GM12872 (cell line): ENCODE results near the gene TMEM145.

Source experiments
- TF ChIP-seq, protein P1 (sequence below): IDR thresholded peaks from 3 replicates; pipeline ENCODE4 v1.5.1; 2011; ENCODE audit warnings: low read depth, mild to moderate bottlenecking, low read length, moderate library complexity; ENCODE audit not compliant: insufficient read depth

The TMEM145 gene

DNA sequence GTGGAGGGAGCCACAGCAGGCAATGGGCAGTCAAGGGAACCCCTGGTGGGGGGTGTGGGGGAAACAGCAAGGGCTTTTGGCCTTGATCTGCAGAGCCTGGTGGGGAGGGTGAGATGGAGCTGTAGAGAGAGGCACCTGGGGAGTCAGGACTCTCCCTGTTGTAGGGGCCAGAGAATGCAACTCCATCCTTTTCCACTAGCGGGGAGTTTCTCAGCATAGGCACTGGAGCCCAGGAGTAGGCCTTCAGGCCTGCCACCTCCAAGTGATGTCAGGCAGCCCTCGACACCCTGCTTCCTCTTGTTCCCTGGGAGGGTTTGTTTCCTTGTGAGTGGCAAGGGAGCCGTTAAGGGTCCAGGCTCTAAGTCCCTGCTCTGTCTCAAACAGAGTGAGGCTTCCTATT lies 37.3 kb downstream of the TMEM145 start:
- TF ChIP-seq, protein P1, sequence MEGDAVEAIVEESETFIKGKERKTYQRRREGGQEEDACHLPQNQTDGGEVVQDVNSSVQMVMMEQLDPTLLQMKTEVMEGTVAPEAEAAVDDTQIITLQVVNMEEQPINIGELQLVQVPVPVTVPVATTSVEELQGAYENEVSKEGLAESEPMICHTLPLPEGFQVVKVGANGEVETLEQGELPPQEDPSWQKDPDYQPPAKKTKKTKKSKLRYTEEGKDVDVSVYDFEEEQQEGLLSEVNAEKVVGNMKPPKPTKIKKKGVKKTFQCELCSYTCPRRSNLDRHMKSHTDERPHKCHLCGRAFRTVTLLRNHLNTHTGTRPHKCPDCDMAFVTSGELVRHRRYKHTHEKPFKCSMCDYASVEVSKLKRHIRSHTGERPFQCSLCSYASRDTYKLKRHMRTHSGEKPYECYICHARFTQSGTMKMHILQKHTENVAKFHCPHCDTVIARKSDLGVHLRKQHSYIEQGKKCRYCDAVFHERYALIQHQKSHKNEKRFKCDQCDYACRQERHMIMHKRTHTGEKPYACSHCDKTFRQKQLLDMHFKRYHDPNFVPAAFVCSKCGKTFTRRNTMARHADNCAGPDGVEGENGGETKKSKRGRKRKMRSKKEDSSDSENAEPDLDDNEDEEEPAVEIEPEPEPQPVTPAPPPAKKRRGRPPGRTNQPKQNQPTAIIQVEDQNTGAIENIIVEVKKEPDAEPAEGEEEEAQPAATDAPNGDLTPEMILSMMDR: no peak

DNA sequence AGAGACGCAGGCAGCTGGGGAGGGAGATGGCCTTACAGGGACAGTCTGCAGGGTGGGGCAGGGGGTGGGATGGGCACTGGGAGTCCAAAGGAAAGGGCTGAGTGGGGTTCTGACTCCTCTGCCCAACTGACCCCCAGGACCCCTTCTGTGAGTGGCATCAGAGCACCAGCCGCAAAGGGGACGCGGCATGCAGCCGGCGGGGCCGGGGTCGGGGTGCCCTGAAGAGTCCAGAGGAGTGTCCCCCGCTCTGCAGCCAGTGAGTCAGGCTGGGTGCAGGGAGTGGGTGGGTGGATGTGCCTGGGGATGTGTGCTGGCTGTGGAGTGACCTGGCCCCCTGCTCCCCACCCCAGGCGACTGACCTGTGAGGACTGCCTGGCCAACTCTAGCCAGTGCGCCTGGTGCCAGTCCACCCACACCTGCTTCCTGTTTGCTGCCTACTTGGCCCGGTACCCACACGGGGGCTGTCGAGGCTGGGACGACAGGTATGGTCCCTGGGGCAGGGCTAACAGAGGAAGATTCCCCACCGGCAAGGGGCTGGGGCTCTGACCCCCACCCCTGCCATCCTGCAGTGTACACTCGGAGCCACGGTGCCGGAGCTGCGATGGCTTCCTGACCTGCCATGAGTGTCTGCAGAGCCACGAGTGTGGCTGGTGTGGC lies 38.1 kb downstream of the TMEM145 start:
- TF ChIP-seq, protein P1: no peak

DNA sequence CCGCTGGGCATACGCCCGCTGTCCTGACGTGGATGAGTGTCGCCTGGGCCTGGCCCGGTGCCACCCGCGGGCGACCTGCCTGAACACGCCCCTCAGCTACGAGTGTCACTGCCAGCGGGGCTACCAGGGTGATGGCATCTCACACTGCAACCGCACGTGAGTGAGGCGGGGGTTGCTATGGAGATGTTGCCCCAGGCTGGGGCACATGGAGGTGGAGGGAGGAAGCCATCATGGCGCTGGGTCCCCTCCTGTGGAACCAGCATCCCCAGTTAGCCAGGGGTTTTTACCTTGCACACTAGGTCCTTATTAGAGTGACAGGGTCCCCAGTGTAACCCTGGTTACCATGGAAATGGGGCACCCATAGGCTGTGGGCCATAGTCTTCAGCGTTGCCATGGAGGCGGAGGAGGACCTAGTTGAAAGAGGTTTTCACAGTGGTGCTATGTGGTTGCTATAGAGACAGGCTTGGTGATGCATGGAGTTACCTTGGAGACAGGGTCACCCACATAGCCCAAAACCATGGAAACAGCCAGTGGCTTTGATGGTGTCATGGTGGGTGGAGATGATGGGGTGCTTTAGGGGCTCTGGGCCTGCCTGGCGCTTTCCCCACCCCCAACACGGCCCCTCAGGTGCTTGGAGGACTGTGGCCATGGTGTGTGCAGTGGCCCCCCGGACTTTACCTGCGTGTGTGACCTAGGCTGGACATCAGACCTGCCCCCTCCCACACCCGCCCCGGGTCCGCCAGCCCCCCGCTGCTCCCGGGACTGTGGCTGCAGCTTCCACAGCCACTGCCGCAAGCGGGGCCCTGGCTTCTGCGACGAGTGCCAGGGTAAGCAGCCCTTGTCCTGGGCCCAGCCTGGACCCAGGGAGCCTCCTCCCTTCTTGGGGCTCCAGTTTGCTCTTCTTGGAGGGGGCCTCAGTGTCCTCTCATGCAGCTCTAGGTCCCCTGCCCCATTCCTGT lies 39.5 kb downstream of the TMEM145 start:
- TF ChIP-seq, protein P1: no peak

GRCh38 chr19:42353341-42354015 lies 40.4 kb downstream of the TMEM145 start:
- TF ChIP-seq, protein P1: no peak

GRCh38 chr19:42355896-42356295 lies 42.8 kb downstream of the TMEM145 start:
- TF ChIP-seq, protein P1: no peak

DNA sequence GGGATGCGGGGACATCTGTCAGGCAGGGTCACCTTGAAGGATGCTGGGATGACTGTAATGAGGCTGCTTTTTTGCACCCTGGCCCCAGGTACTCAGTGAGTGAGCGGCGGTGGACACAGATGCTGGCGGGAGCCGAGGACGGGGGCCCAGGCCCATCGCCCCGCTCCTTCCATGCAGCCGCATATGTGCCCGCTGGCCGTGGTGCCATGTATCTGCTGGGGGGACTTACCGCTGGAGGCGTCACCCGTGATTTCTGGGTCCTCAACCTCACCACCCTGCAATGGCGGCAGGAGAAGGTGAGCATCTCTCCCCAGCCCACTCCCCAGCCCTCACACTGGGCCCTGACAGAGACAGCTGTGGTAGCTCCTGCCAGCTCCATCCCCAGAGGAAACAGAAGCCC lies 43.6 kb downstream of the TMEM145 start:
- TF ChIP-seq, protein P1: no peak

DNA sequence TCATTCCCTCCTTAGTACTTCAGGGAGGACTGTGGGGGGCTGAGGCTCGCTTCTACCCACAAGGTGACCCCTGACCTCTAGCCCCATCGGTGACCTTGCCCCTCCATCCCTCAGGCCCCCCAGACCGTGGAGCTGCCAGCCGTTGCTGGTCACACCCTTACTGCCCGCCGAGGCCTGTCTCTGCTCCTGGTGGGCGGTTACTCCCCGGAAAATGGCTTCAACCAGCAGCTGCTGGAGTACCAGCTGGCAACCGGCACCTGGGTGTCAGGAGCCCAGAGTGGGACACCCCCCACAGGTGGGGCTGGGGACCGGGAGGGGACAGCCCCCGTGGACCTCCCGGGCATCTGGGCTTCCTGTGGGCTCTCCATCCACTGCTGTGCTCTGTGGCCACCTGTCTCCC lies 44.2 kb downstream of the TMEM145 start:
- TF ChIP-seq, protein P1: no peak
